HG02840 (cell line): ENCODE data around the gene CPVL.

Source experiments
- ATAC-seq: cut with Tn5 transposase; IDR thresholded peaks from one replicate; pipeline ENCODE4 v1.9.1; 2021; ENCODE audit warnings: mild to moderate bottlenecking, moderate library complexity, moderate number of reproducible peaks; ENCODE audit not compliant: unreplicated experiment, low FRiP score

Gene CPVL

DNA sequence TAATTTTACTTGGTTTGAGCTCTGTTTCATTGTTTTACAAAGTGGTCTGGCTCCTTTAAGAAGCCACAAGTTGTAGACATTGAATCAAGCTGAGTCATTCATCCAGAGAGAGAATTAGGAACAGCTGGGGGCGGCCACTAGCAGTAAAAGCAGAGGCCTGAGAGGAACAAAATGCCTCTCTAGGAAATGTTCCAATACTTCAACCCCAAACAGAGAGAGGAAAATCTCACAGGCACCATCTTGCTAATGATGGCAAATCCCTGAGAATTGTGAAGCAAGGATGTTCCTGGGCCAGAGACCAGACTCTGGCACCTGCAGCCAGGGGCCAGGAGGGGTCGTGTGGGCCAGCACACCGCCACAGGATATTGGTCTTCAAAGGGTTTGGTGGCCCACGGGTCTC lies 161.7 kb downstream of the CPVL start:
- ATAC-seq, result no peak

GRCh38 chr7:28984217-28984616 lies 162.1 kb downstream of the CPVL start:
- ATAC-seq, result no peak

DNA sequence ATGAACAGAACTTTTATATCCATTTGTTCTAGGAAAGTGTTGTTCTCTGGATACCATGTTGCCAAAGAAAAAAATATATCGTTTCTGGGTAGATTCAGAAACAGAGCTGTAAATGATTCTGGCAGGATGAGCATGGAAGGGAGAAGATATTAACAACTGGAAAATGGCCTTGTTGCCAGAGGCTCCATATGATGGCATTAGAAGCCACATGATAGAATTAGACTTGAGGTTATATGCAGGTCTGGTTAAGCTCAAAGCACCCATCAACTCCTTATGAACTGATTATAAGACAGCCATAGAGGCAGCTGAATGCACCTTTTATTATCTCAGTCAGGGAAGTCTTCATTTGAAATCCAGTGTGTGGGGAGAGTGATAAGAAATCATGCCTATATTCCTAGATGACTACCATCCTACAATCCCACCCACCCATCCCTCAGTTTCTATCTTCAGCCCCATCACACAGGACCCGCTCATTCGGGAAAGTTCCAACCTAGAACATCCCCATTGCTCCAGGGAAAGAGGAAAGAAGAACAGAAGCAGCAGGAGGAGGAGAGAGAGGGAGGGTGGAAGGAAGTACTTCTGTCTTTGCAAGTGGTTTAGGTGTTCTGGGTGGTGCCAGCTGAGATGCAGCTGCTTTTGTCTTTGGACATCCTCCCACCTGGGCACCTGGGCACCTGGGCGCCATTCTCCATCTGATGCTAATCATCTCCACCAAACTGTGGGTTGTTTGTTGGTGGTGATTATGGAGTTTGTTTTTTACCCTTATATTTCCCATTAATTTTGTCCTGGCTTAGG lies 162.7 kb downstream of the CPVL start:
- ATAC-seq, result no peak

- no peak for ATAC-seq
These were observed 165.2 kb downstream of the CPVL start for GRCh38 chr7:28981161-28981465.

DNA sequence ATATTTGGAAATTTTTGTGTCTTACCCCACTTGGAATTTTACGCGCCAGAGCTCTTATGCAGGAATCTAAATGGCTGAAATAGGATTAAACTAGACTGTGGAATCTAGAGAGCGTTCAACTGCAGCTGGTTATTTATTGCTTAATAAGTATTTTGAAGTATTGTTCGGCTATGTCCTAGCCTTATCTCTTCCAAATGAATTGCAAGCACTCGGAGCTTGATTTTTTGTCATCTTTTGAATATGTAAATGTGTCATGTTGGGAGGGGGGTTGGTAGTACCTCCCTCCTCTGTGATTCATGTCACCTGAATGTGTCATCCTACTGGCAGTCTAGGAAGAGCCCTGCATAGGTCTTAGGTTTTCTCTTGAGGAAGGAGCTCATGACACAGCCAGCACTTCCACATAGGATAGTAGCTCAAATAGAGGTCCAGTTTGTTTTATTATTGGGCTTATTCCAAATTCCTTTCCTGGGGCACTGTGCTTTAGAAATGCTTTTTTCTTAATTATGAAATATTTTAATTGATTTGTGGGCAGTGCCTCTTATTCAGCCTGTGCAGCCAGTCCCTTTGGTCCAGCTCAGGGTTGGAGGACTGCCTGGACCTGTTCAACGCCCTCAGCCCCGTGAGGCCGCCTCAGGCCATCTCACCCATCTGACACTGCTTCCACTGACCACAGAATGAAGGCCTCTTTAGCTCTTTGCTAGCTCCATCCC lies 165.7 kb downstream of the CPVL start:
- ATAC-seq, result no peak

DNA sequence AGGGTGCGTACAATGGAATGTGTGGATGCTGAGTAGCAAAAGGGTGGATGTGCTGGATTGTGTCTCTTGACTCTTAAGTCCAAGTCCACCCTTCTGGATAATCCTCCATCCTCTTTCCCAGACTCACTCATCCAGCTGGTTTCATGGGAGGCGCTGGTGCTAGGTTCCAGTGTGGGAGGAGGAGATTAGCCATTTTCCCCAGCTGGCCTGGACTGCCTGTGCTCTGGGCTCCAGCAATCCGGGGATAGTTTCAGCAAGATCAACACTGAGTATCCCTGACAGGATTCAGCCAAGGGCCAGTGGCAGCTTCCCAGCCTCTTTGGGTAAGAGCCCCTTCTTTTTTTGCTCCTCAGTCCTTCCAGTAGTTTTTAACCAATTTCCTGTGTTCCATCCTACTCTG lies 166.6 kb downstream of the CPVL start:
- ATAC-seq, result no peak

DNA sequence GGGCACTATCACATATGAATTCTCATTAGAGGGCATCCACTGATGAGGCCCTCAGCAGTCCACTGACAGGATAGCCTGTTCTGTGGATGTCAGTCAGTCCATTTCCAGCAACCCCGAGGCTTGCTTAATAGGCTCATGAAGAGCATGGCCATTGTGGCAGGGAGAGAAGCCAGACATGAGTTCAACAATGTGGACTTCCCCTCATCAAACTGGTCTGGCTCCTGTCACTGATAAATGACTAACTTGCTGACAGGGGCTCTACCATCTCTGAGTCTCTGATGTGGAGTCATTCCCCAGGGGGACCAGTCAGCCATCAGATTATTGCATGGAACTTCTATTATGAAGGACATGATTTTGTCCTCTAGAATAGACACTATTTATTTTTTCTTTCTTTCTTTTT lies 168.5 kb downstream of the CPVL start:
- no peak for ATAC-seq

GRCh38 chr7:28976022-28976421 lies 170.3 kb downstream of the CPVL start:
- no peak for ATAC-seq

DNA sequence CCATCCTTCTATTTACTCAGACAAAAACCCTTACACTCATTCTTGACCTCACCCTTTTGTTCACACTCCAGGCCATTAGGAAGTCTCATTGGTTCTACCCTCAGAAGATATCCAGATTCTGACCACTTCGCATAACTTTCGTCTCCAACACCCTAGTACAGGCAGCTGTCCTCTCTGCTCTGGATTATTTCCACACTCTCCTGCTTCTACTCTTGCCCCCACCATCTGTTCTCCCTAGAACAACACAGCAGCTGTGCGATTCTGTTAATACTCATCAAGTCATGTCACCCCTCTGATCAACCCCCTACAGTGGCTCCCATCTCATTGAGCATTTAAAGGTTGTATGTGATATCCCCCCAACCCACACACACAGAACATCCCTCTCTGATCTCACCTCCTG lies 172.7 kb downstream of the CPVL start:
- no peak for ATAC-seq

DNA sequence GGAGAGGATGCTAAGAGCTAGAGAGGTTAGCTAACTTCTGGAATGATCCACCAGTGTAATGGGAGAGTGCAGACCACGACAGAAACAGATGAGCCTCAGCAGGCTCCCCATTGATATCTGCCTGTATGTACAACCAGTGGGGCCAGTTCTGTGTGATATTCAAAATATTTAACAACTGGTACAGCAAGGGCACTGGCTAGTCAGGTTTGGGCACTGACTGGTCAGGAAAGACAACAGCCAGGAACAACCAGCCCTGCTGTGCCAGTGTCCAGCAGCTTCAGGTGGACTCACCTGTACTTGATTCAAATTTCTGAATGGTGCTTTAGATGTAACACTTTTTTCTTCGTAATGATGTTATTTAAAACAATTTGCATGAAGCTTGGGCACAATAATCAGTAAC lies 182.3 kb downstream of the CPVL start:
- no peak for ATAC-seq

GRCh38 chr7:28961972-28962371 lies 184.4 kb downstream of the CPVL start:
- no peak for ATAC-seq

DNA sequence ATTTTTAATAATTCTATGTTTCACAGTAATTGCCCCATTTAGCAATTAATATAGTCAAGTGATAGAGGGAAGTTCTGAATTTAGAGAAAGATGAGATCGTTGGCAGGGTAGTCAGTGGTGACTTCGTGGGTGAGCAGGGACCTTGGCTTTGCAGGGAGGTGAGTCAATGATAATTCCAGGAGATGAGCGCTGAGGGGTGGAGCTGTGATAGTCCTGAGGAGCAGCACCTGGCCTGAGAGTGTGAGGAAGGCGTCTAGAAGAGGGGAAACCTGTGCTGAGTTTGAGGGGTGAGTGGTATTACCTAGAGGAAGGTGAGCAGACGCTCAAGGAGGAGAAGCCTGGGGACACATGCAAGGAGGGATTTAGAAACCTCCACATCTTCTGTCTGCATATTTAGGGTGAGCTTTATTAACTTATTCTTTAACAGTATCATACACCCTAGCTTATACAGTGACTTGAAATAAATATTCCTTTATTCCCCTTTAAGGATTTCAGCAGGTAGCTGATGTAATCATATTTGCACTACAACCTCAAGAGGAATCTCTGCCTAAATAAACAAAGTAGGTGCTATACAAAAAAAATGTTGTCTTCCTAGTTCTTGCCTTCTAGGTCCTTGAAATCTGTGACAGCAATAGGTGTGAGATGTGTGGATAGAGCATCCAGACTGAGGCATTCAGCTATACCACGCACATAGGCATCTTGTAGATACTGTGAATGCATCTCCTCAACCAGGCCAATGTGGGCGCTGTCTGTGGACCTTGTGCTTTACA lies 186.1 kb downstream of the CPVL start:
- ATAC-seq, result no peak

DNA sequence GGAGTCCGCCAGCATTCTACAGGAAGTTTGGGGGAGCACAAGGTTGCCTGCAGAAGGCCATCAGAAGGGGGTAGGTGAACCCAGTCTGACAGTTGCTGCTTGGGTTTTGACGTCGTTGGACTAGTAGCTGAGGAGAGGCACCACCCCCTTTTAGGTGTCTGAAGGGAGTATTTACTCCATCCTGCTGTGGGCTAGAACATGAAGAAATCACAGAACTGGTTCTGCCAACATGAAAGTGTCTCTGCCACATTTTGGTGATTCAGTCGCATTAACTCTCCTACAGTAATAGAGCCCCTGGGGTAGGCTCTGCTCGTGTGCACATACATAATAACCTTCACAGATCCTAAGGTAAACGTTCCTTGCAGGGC lies 187.4 kb downstream of the CPVL start:
- no peak for ATAC-seq

- ATAC-seq, result no peak
These were observed 187.9 kb downstream of the CPVL start, which contains the start of gene TRIL for GRCh38 chr7:28958235-28958979. TRIL (minus strand) TSS chr7:28958330; CDS start chr7:28958046, 284 bp downstream.

- no peak for ATAC-seq
These were observed 188.5 kb downstream of the CPVL start for GRCh38 chr7:28957751-28958234.

GRCh38 chr7:28957064-28957750 lies 189.1 kb downstream of the CPVL start:
- ATAC-seq, result no peak

- ATAC-seq, result no peak
These were observed 189.7 kb downstream of the CPVL start for GRCh38 chr7:28956608-28957063.

- no peak for ATAC-seq
These were observed 190.4 kb downstream of the CPVL start for GRCh38 chr7:28955718-28956607.

- ATAC-seq, result no peak
These were observed 191.0 kb downstream of the CPVL start for GRCh38 chr7:28955356-28955717.
